Endodermal cell (in vitro differentiated cells): Measurements from ENCODE around the gene NTRK3. TPM values are rescaled to one million over a fixed set of nuclear protein-coding genes. Genes with fewer than 3 reads are reported as not detected.

Experiments
- DNase-seq: peaks from one replicate; pipeline ENCODE4 v3.0.0-alpha.2; 2017
- H3K27ac ChIP-seq: 2 replicates; pipeline ENCODE4 v1.5.1; 2013; ENCODE audit warnings: mild to moderate bottlenecking, low read depth, low read length, moderate library complexity
- H3K27me3 ChIP-seq: 2 replicates; pipeline ENCODE4 v1.6.1; 2013; ENCODE audit warnings: mild to moderate bottlenecking, low read length, moderate library complexity; ENCODE audit not compliant: insufficient read depth, control insufficient read depth, poor library complexity, severe bottlenecking
- H3K36me3 ChIP-seq: 2 replicates; pipeline ENCODE4 v1.7.0; 2013; ENCODE audit warnings: mild to moderate bottlenecking, low read length, moderate library complexity; ENCODE audit not compliant: control insufficient read depth, insufficient read depth
- H3K4me1 ChIP-seq: one replicate; pipeline ENCODE4 v1.7.0; 2013; ENCODE audit warnings: low read length; ENCODE audit not compliant: control insufficient read depth, insufficient read depth
- H3K4me3 ChIP-seq: 2 replicates; pipeline ENCODE4 v1.5.1; 2013; ENCODE audit warnings: mild to moderate bottlenecking, low read length, moderate library complexity
- H3K9ac ChIP-seq: 2 replicates; pipeline ENCODE4 v1.6.1; 2013; ENCODE audit warnings: mild to moderate bottlenecking, low read length, moderate library complexity; ENCODE audit not compliant: poor library complexity, severe bottlenecking; ENCODE audit errors: extremely low read depth
- H3K9me3 ChIP-seq: 2 replicates; pipeline ENCODE4 v1.6.1; 2013; ENCODE audit warnings: mild to moderate bottlenecking, low read length, moderate library complexity; ENCODE audit not compliant: control insufficient read depth
- H3K27ac Mint-ChIP-seq: 2 replicates; pipeline ENCODE4 v1.8.0; 2020; ENCODE audit warnings: mixed read lengths
- H3K27me3 Mint-ChIP-seq: 2 replicates; pipeline ENCODE4 v1.8.0; 2021; ENCODE audit warnings: mild to moderate bottlenecking, mixed read lengths; ENCODE audit not compliant: insufficient read depth
- H3K36me3 Mint-ChIP-seq: 2 replicates; pipeline ENCODE4 v1.8.0; 2020; ENCODE audit warnings: low read depth, mixed read lengths
- H3K4me1 Mint-ChIP-seq: 2 replicates; pipeline ENCODE4 v1.8.0; 2020; ENCODE audit warnings: mixed read lengths
- H3K4me3 Mint-ChIP-seq: 2 replicates; pipeline ENCODE4 v1.8.0; 2020; ENCODE audit warnings: mild to moderate bottlenecking, moderate library complexity, mixed read lengths
- H3K9me3 Mint-ChIP-seq: 2 replicates; pipeline ENCODE4 v1.8.0; 2020; ENCODE audit warnings: mild to moderate bottlenecking, mixed read lengths
- CTCF ChIP-seq: fragments of 200-600 bp; sonication (generic); conservative IDR thresholded peaks from 2 replicates; pipeline ENCODE4 v1.5.0; 2021; ENCODE audit warnings: antibody characterized with exemption, mild to moderate bottlenecking
- WGBS, 2 experiments: methylation state at CpG; one replicate each; pipeline versions ENCODE4 v1.1.5 to v1.1.7; 2013; ENCODE audit warnings: missing lambda C conversion rate in 2 of 2, mixed read lengths in 1 of 2; ENCODE audit not compliant: insufficient coverage in 1 of 2, insufficient read length in 1 of 2; 5-methylcytosine and 5-hydroxymethylcytosine counted together
- total RNA-seq, 2 donors: library from RNA; stranded (reverse); fragmentation: NEBNext Ultra II Directional in 1 of 2; extraction: Animal tissue kit (Norgen Biotek cat#: 25700) in 1 of 2; gene quantifications; 2 replicates in 1 of 2; 3 replicates in 1 of 2; pipeline ENCODE4 v1.2.1, GENCODE V29; 2021

NTRK3 gene
- total RNA-seq, 2 donors from 2014 or later = 0.11 to 0.86 TPM

- Mint-ChIP-seq H3K27ac (no peak overlapping the region), H3K4me1 (no peaks in the 10 kb centered on the region), H3K9me3 (no peaks in the 10 kb centered on the region), H3K4me3 (no peak overlapping the region), H3K27me3 (peaks cover 17% of the 10 kb centered on the region), H3K36me3 (no peaks in the 10 kb centered on the region)
- no peaks in the 10 kb centered on the region for H3K9me3 ChIP-seq
- no peak for TF ChIP-seq CTCF
- H3K27ac ChIP-seq = no peak overlapping the region
- H3K4me1 ChIP-seq = no peaks in the 10 kb centered on the region
- H3K27me3 ChIP-seq = peaks cover 5% of the 10 kb centered on the region
- H3K36me3 ChIP-seq = no peaks in the 10 kb centered on the region
- 74 to 80% methylated on average over 5 to 14 of the region's 14 CpGs for WGBS, 2 experiments
- no peak overlapping the region for H3K4me3 ChIP-seq
- no peak overlapping the region for H3K9ac ChIP-seq
- DNase-seq = no peak
These were observed 33.5 kb downstream of the NTRK3 start for GRCh38 chr15:88223084-88223483.

DNA sequence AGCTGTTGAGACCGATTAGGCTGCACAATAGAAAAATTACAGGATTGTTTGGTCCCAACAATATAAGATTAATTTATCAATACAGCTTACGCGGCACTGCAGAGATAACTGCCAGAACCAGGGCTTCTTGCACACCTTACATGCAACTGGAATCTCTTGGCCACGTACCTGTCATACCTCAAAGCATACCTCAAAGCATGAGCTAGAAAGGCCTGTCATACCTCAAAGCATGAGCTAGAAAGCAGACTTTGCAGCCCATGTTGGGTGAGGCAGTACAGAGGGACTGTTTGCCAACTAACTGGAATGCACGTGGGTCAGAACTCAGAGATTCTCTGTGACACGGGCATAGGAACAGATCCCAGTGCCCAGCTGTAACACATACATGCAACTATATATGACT is 34.7 kb downstream of the NTRK3 start:
- Histone ChIP-seq H3K27ac (no peak overlapping the region), H3K4me1 (no peaks in the 10 kb centered on the region), H3K36me3 (no peaks in the 10 kb centered on the region), H3K9me3 (no peaks in the 10 kb centered on the region), H3K27me3 (peaks cover 5% of the 10 kb centered on the region), H3K4me3 (no peak overlapping the region), H3K9ac (no peak overlapping the region)
- H3K27ac Mint-ChIP-seq = no peak overlapping the region
- TF ChIP-seq CTCF = no peak
- peaks cover 3% of the 10 kb centered on the region for H3K9me3 Mint-ChIP-seq
- no peak for DNase-seq
- no peaks in the 10 kb centered on the region for H3K36me3 Mint-ChIP-seq
- no peak overlapping the region for H3K4me3 Mint-ChIP-seq
- peaks cover 5% of the 10 kb centered on the region for H3K27me3 Mint-ChIP-seq
- H3K4me1 Mint-ChIP-seq = no peaks in the 10 kb centered on the region
- 89 to 100% methylated on average over 5 to 6 of the region's 6 CpGs for WGBS, 2 experiments

- Mint-ChIP-seq H3K36me3 (no peaks in the 10 kb centered on the region), H3K9me3 (peaks cover 3% of the 10 kb centered on the region), H3K27me3 (peaks cover 8% of the 10 kb centered on the region)
These were observed 35.9 kb downstream of the NTRK3 start for GRCh38 chr15:88220443-88221335.

More at GRCh38 chr15:88220443-88221335, 35.9 kb downstream of the NTRK3 start:
- no peak overlapping the region for H3K9ac ChIP-seq
- H3K36me3 ChIP-seq = no peaks in the 10 kb centered on the region
- no peak overlapping the region for H3K27ac ChIP-seq
- DNase-seq = no peak
- no peaks in the 10 kb centered on the region for H3K4me1 Mint-ChIP-seq
- WGBS, 2 experiments = 92 to 94% methylated on average over 6 to 11 of the region's 11 CpGs
- H3K4me3 ChIP-seq = no peak overlapping the region
- no peak overlapping the region for H3K27ac Mint-ChIP-seq
- no peaks in the 10 kb centered on the region for H3K9me3 ChIP-seq
- peaks cover 5% of the 10 kb centered on the region for H3K27me3 ChIP-seq
- no peaks in the 10 kb centered on the region for H3K4me1 ChIP-seq
- H3K4me3 Mint-ChIP-seq = no peak overlapping the region
- no peak for TF ChIP-seq CTCF
